Measurements from ENCODE around the gene LCT. TPM values are rescaled to one million over a fixed set of nuclear protein-coding genes. Genes with fewer than 3 reads are reported as not detected.
A peak's percentile ranks its signal among the peaks of the same experiment; 100 is the strongest.

The LCT gene
- total and polyA plus RNA-seq, 7 experiments from 2014 or later: 0.05 to 0.68 (median 0.05) TPM; not detected in 4

DNA sequence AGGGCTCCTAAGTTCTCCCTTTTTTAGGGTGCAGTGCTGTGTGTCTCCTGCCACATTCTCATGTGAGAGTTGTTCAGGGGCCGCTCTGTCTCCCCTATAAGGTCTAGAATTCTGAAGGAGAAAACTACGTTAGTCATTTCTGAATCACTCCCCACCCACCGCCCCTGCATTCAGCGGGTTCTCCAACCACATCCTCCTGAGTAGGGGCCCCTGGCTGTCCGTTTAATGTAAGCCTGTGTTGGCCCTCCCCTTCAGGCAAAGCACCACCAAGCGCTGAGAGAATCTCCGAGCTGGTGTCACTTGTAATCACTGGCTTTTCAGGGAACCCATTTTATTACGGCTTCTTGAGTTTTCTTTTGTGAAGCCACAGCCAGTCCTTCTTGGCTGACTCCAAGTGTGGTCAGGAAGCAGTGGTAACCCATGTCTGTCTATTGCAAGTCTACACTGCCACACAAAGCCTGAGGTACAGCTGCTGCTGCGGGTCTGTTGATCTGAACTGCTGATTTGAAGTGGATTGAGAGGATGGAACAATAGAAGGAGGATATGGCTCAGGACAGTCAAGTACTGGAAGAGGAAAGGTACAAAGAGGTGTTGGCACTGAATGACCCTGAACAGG, 16.9 kb downstream of the LCT start:
- H3K4me1 Mint-ChIP-seq: peaks cover 7 to 43% (median 24%) of the 10 kb centered on the region in 7 donors
- no peaks in the 10 kb centered on the region for H3K36me3 ChIP-seq (ENCODE audit: control insufficient read depth in 2 of 3, insufficient read depth in 3 of 3, low read length in 3 of 3)
- DNase-seq (peak in 8 of 9 donors; percentile 17 to 84 (median 42)), ATAC-seq (peak; percentile 79)
- intact Hi-C loops (cut with micrococcal nuclease): loop anchor here in 1 of 2 donors (2.0 kb wide), 1 partner anchor 21 kb away; no protein-coding TSS in a partner anchor
- H3K4me3 ChIP-seq (ENCODE audit: low read length): peak overlapping the region; percentile 13
- H3K9me3 Mint-ChIP-seq: peaks cover 0 to 16% (median 9%) of the 10 kb centered on the region in 11 donors
- peak overlapping the region; percentile 20 to 79 (median 58) for H3K4me3 Mint-ChIP-seq
- H3K27ac ChIP-seq (ENCODE audit: low read depth, low read length): no peak overlapping the region
- H3K4me1 ChIP-seq (ENCODE audit: control insufficient read depth in 2 of 2, insufficient read depth in 2 of 2, low read length in 2 of 2): peaks cover 10 to 11% of the 10 kb centered on the region in 2 donors
- H3K36me3 Mint-ChIP-seq: peaks cover 0 to 38% (median 9%) of the 10 kb centered on the region in 5 donors
- ChIA-PET POLR2A (no interaction called here), CTCF (interaction anchor here (0.8 kb wide), 1 partner anchor 564 kb away, joined by 4 read pairs; no protein-coding TSS in a partner anchor)
- no peaks in the 10 kb centered on the region for H3K27me3 ChIP-seq (ENCODE audit: control insufficient read depth in 2 of 2, insufficient read depth in 2 of 2, low read length in 2 of 2)
- no peaks in the 10 kb centered on the region for H3K27me3 Mint-ChIP-seq
- H3K9me3 ChIP-seq (ENCODE audit: control insufficient read depth in 2 of 3, low read length in 3 of 3): peaks cover 0 to 12% (median 0%) of the 10 kb centered on the region in 3 experiments
- peak overlapping the region in 7 of 9 donors; percentile 9 to 81 (median 47) for H3K27ac Mint-ChIP-seq

DNA sequence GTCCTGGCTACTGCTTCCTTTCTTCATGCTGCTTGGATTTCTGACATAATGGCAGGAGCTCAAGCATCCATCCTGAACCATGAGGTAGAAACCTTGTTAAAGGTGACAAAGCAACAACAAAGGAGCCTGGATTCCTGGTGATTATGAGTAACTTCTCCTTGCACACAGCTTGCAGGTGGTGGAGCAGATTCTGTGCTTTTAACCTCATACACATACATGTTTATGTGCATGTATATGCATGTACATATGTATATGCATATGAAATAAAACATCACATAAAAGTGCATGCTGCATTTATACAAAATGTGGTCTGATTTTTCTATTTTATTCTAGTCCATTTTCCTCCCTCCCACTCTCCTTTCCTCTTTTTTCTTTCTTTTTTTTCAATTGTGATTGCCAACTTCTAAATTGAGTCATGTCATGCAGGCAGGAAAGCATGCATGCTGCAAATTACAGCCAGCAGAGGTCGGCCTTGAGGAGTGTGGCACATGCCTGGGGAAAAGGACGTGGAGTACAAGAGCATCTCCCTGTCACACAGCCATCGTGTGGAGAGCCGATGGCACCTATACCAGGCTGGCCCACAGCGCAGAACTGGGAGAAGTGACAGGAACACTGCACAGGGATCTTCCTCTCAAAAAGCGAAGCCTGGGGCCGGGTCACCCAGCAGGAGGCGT, 17.9 kb downstream of the LCT start:
- Mint-ChIP-seq H3K4me1 (peaks cover 7 to 43% (median 24%) of the 10 kb centered on the region in 7 donors), H3K4me3 (peak overlapping the region in 2 of 10 donors; percentile 2 to 66), H3K27me3 (no peaks in the 10 kb centered on the region), H3K9me3 (peaks cover 0 to 16% (median 10%) of the 10 kb centered on the region in 11 donors), H3K27ac (peak overlapping the region in 2 of 9 donors; percentile 11 to 48), H3K36me3 (peaks cover 0 to 36% (median 9%) of the 10 kb centered on the region in 5 donors)
- POLR2A ChIA-PET: no interaction called here
- Histone ChIP-seq H3K27me3 (ENCODE audit: control insufficient read depth in 2 of 2, insufficient read depth in 2 of 2, low read length in 2 of 2) (no peaks in the 10 kb centered on the region), H3K27ac (ENCODE audit: low read depth, low read length) (no peak overlapping the region), H3K36me3 (ENCODE audit: control insufficient read depth in 2 of 3, insufficient read depth in 3 of 3, low read length in 3 of 3) (no peaks in the 10 kb centered on the region), H3K9me3 (ENCODE audit: control insufficient read depth in 2 of 3, low read length in 3 of 3) (peaks cover 0 to 12% (median 0%) of the 10 kb centered on the region in 3 experiments), H3K4me3 (ENCODE audit: low read length) (no peak overlapping the region), H3K4me1 (ENCODE audit: control insufficient read depth in 2 of 2, insufficient read depth in 2 of 2, low read length in 2 of 2) (peaks cover 10 to 11% of the 10 kb centered on the region in 2 donors)
- intact Hi-C loops (cut with micrococcal nuclease): loop anchor here (1.0 kb wide), 2 partner anchors 57 to 565 kb away; partner anchors contain the start of gene MCM6 (in 1 of the 2)
- CTCF ChIA-PET: no interaction called here
- ATAC-seq (no peak), DNase-seq (peak in 3 of 9 donors; percentile 6 to 49 (median 14))

DNA sequence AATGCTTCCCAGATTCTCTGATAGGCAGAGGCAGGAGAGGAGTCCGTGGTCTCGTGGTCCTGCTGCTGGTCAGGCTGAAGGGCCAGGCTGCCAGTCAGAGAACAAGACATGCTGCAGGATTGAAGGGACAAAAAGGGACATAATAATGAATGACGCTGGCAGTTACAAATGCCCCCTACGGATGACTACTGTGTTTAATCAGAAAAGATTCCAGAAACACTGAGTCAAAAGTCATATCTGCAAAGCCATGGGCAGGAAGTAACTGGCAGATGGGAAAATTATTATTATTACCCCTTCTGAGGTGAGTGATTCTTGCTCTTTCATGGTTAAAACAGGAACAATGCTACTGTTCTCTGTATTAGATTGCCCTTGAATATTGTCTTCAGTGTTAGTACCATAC, 19.0 kb downstream of the LCT start:
- H3K27ac Mint-ChIP-seq: no peak overlapping the region
- Histone ChIP-seq H3K27me3 (ENCODE audit: control insufficient read depth in 2 of 2, insufficient read depth in 2 of 2, low read length in 2 of 2) (no peaks in the 10 kb centered on the region), H3K27ac (ENCODE audit: low read depth, low read length) (no peak overlapping the region), H3K4me1 (ENCODE audit: control insufficient read depth in 2 of 2, insufficient read depth in 2 of 2, low read length in 2 of 2) (peaks cover 10 to 11% of the 10 kb centered on the region in 2 donors), H3K9me3 (ENCODE audit: control insufficient read depth in 2 of 3, low read length in 3 of 3) (peaks cover 0 to 6% (median 0%) of the 10 kb centered on the region in 3 experiments), H3K36me3 (ENCODE audit: control insufficient read depth in 2 of 3, insufficient read depth in 3 of 3, low read length in 3 of 3) (no peaks in the 10 kb centered on the region), H3K4me3 (ENCODE audit: low read length) (no peak overlapping the region)
- ChIA-PET CTCF (interaction anchor here (1.3 kb wide), 1 partner anchor 21 kb away, joined by 3 read pairs; no protein-coding TSS in a partner anchor), POLR2A (no interaction called here)
- ATAC-seq (no peak), DNase-seq (no peak)
- H3K4me1 Mint-ChIP-seq: peaks cover 7 to 41% (median 24%) of the 10 kb centered on the region in 7 donors
- no peak overlapping the region for H3K4me3 Mint-ChIP-seq
- H3K9me3 Mint-ChIP-seq: peaks cover 0 to 15% (median 6%) of the 10 kb centered on the region in 11 donors
- intact Hi-C loops (cut with micrococcal nuclease): no loop called here
- peaks cover 0 to 31% (median 3%) of the 10 kb centered on the region in 5 donors for H3K36me3 Mint-ChIP-seq
- H3K27me3 Mint-ChIP-seq: no peaks in the 10 kb centered on the region

DNA sequence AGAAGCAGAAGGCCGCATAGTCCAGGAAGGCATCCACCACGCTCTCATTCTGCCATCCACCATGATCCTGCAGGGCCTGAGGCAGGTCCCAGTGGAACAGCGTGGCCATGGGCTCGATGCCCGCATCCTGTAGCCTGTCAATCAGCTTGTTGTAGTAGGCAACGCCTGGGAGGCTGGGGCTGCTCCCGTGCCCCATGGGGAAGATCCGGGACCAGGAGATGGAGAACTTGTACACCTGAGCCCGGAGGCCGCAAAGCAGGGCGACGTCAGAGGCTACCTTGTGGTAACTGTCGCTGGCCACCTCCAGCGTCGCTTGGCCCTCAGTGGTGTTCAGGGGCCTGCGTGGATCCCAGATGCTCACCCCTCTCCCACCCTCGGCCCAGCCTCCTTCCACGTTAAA, 19.5 kb downstream of the LCT start:
- Mint-ChIP-seq H3K27me3 (no peaks in the 10 kb centered on the region), H3K36me3 (peaks cover 0 to 31% (median 0%) of the 10 kb centered on the region in 5 donors), H3K9me3 (peaks cover 0 to 13% (median 3%) of the 10 kb centered on the region in 11 donors), H3K27ac (no peak overlapping the region), H3K4me3 (no peak overlapping the region), H3K4me1 (peaks cover 7 to 38% (median 24%) of the 10 kb centered on the region in 7 donors)
- H3K27me3 ChIP-seq (ENCODE audit: control insufficient read depth in 2 of 2, insufficient read depth in 2 of 2, low read length in 2 of 2): no peaks in the 10 kb centered on the region
- ChIA-PET CTCF (interaction anchor here (1.3 kb wide), 1 partner anchor 20 kb away, joined by 3 read pairs; no protein-coding TSS in a partner anchor), POLR2A (no interaction called here)
- DNase-seq: no peak
- peaks cover 0 to 2% (median 0%) of the 10 kb centered on the region in 3 experiments for H3K9me3 ChIP-seq (ENCODE audit: control insufficient read depth in 2 of 3, low read length in 3 of 3)
- no peak for ATAC-seq
- intact Hi-C loops (cut with micrococcal nuclease): no loop called here
- H3K4me3 ChIP-seq (ENCODE audit: low read length): no peak overlapping the region
- H3K36me3 ChIP-seq (ENCODE audit: control insufficient read depth in 2 of 3, insufficient read depth in 3 of 3, low read length in 3 of 3): no peaks in the 10 kb centered on the region
- peaks cover 10 to 11% of the 10 kb centered on the region in 2 donors for H3K4me1 ChIP-seq (ENCODE audit: control insufficient read depth in 2 of 2, insufficient read depth in 2 of 2, low read length in 2 of 2)
- no peak overlapping the region for H3K27ac ChIP-seq (ENCODE audit: low read depth, low read length)

DNA sequence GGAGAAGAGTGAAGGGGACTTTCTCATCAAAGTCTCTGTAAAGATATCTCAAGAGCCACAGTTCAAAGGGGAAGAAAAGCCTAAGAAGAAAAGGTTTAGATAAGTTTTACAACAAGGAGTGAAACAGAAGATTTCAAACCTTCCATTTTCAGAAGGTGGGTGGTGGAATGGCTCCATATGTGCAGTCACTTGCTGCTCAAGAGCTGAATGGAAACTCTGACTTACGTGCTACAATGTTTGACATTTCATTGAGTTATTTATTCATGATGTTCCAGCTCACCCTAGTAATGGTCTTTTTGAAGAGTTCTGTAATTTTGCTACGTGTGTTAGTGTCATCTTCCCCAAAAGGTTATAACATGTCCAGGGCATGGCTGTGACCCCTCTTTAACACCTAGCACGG, 21.7 kb downstream of the LCT start:
- Mint-ChIP-seq H3K36me3 (peaks cover 0 to 28% (median 0%) of the 10 kb centered on the region in 5 donors), H3K27ac (peak overlapping the region in 2 of 9 donors; percentile 9 to 40), H3K9me3 (peaks cover 0 to 13% (median 0%) of the 10 kb centered on the region in 11 donors), H3K27me3 (no peaks in the 10 kb centered on the region), H3K4me3 (no peak overlapping the region), H3K4me1 (peaks cover 3 to 21% (median 11%) of the 10 kb centered on the region in 7 donors)
- Histone ChIP-seq H3K27ac (ENCODE audit: low read depth, low read length) (no peak overlapping the region), H3K36me3 (ENCODE audit: control insufficient read depth in 2 of 3, insufficient read depth in 3 of 3, low read length in 3 of 3) (no peaks in the 10 kb centered on the region), H3K9me3 (ENCODE audit: control insufficient read depth in 2 of 3, low read length in 3 of 3) (no peaks in the 10 kb centered on the region), H3K27me3 (ENCODE audit: control insufficient read depth in 2 of 2, insufficient read depth in 2 of 2, low read length in 2 of 2) (no peaks in the 10 kb centered on the region), H3K4me1 (ENCODE audit: control insufficient read depth in 2 of 2, insufficient read depth in 2 of 2, low read length in 2 of 2) (peaks cover 6 to 7% of the 10 kb centered on the region in 2 donors), H3K4me3 (ENCODE audit: low read length) (no peak overlapping the region)
- no peak for ATAC-seq
- intact Hi-C loops (cut with micrococcal nuclease): no loop called here
- CTCF ChIA-PET: interaction anchor here (1.2 kb wide), 1 partner anchor 9 kb away, joined by 4 read pairs; no protein-coding TSS in a partner anchor
- POLR2A ChIA-PET: no interaction called here
- DNase-seq: no peak

DNA sequence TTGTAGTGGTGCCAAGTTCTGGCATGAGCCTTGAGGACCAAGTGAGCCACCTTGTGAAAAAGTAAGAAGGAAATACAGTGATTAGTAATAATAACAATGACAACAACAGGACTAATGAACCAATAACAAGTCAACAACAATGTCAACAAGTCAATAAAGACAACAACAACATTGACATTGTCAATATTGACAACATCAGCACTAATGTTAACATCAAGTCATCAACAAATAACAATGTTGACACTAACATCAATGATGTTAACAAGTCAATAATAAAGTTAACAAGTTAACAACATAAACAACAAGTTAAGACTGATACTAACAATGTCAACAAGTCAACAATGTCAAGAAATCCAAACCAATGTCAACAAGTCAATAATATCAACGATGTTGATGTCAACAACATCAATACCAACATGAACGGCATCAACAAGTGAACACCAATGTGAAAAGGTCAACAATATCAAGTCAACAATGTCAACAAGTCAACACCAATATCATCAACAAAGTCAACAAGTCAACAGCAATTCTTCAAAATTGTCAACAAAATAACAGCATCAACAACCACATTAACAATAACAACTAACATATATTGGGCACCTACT, 24.0 kb downstream of the LCT start:
- Mint-ChIP-seq H3K4me1 (peaks cover 0 to 6% (median 0%) of the 10 kb centered on the region in 7 donors), H3K4me3 (no peak overlapping the region), H3K27me3 (no peaks in the 10 kb centered on the region), H3K27ac (peak overlapping the region in 1 of 9 donors; percentile 51), H3K9me3 (peaks cover 0 to 13% (median 0%) of the 10 kb centered on the region in 11 donors), H3K36me3 (peaks cover 0 to 29% (median 0%) of the 10 kb centered on the region in 5 donors)
- H3K27me3 ChIP-seq (ENCODE audit: control insufficient read depth in 2 of 2, insufficient read depth in 2 of 2, low read length in 2 of 2): no peaks in the 10 kb centered on the region
- no peak overlapping the region for H3K27ac ChIP-seq (ENCODE audit: low read depth, low read length)
- intact Hi-C loops (cut with micrococcal nuclease): no loop called here
- no peak overlapping the region for H3K4me3 ChIP-seq (ENCODE audit: low read length)
- no peak for DNase-seq
- no peaks in the 10 kb centered on the region for H3K9me3 ChIP-seq (ENCODE audit: control insufficient read depth in 2 of 3, low read length in 3 of 3)
- H3K4me1 ChIP-seq (ENCODE audit: control insufficient read depth in 2 of 2, insufficient read depth in 2 of 2, low read length in 2 of 2): no peaks in the 10 kb centered on the region
- H3K36me3 ChIP-seq (ENCODE audit: control insufficient read depth in 2 of 3, insufficient read depth in 3 of 3, low read length in 3 of 3): no peaks in the 10 kb centered on the region
- ChIA-PET POLR2A (no interaction called here), CTCF (no interaction called here)
- ATAC-seq: no peak

Data from naive thymus-derived CD4-positive, alpha-beta T cell (primary cell).